HL-60 (cell line): Measurements from ENCODE around the gene LYSMD4.

Experiments
- CTCF ChIP-seq: IDR thresholded peaks from one replicate; pipeline ENCODE4 v1.5.1; 2011; ENCODE audit warnings: low read length, control low read depth, inconsistent platforms; ENCODE audit not compliant: insufficient read depth
- POLR2AphosphoS5 ChIP-seq: IDR thresholded peaks from 2 replicates; pipeline ENCODE4 v1.6.1; 2012; ENCODE audit warnings: low read depth
- REST ChIP-seq: IDR thresholded peaks from 2 replicates; pipeline ENCODE4 v1.6.1; 2012; ENCODE audit warnings: low read depth; ENCODE audit not compliant: insufficient replicate concordance

GRCh38 chr15:99677540-99678134 lies 55.6 kb downstream of the LYSMD4 start:
- TF ChIP-seq CTCF (no peak), POLR2AphosphoS5 (no peak), REST (no peak)
